HEK293 (cell line): Measurements from ENCODE around the gene ETFBKMT.

ENCODE experiments used
- CTCF ChIA-PET: fragments of 350-600 bp; formaldehyde crosslinking; extraction: SDS; loops from one replicate; lab custom pipeline; 2021; ENCODE audit warnings: antibody characterized with exemption; lab: Yijun Ruan, JAX
- POLR2A ChIA-PET: fragments of 300-600 bp; formaldehyde crosslinking; extraction: SDS; loops from one replicate; lab custom pipeline; 2020; ENCODE audit warnings: antibody characterized with exemption, inconsistent platforms; lab: Yijun Ruan, JAX
- H3K27ac ChIP-seq: fragments of 200-500 bp; sonication (Bioruptor generic); 2 replicates; pipeline ENCODE4 v1.5.1; 2014; ENCODE audit warnings: low read depth, low read length, control low read depth, inconsistent platforms; ENCODE audit errors: extremely low read depth
- H3K36me3 ChIP-seq, 2 experiments: fragments of 200-500 bp in 1 of 2; sonication (Bioruptor generic) in 1 of 2; 1 replicate in 1 of 2; 2 replicates in 1 of 2; pipeline ENCODE4 v1.5.1; 2014 to 2017; ENCODE audit warnings: inconsistent platforms in 2 of 2, low read length in 2 of 2; ENCODE audit not compliant: control insufficient read depth in 2 of 2, insufficient read depth in 1 of 2
- H3K4me1 ChIP-seq: fragments of 200-500 bp; sonication (Bioruptor generic); 2 replicates; pipeline ENCODE4 v1.5.1; 2014; ENCODE audit warnings: mild to moderate bottlenecking, low read length, inconsistent platforms; ENCODE audit not compliant: control insufficient read depth, insufficient read depth
- H3K4me3 ChIP-seq: 2 replicates; pipeline ENCODE4 v1.5.1; 2011; ENCODE audit warnings: low read depth, mild to moderate bottlenecking, control low read depth, low read length, moderate library complexity
- H3K9me3 ChIP-seq: fragments of 200-500 bp; sonication (Bioruptor generic); 2 replicates; pipeline ENCODE4 v1.5.1; 2014; ENCODE audit warnings: low read depth, low read length, inconsistent platforms; ENCODE audit not compliant: control insufficient read depth, insufficient read depth
- KLF16 ChIP-seq: fragments of 450-650 bp; formaldehyde crosslinking; IDR thresholded peaks from 2 replicates; pipeline ENCODE4 v1.5.1; 2017; ENCODE audit warnings: missing biosample characterization, missing genetic modification characterization
- PRDM1 ChIP-seq: fragments of 450-650 bp; formaldehyde crosslinking; IDR thresholded peaks from 2 replicates; pipeline ENCODE4; 2016; ENCODE audit warnings: missing biosample characterization, missing genetic modification characterization
- REPIN1 ChIP-seq: fragments of 450-650 bp; formaldehyde crosslinking; IDR thresholded peaks from 2 replicates; pipeline ENCODE4 v1.5.1; 2017; ENCODE audit warnings: missing biosample characterization, missing genetic modification characterization, low read depth
- SALL2 ChIP-seq: fragments of 450-650 bp; formaldehyde crosslinking; IDR thresholded peaks from 2 replicates; pipeline ENCODE4 v1.5.0; 2017; ENCODE audit warnings: missing biosample characterization, mild to moderate bottlenecking, missing genetic modification characterization, borderline replicate concordance
- SCRT2 ChIP-seq: fragments of 450-650 bp; formaldehyde crosslinking; IDR thresholded peaks from 2 replicates; pipeline ENCODE4 v1.5.1; 2016; ENCODE audit warnings: missing biosample characterization, missing genetic modification characterization
- SP7 ChIP-seq: fragments of 450-650 bp; formaldehyde crosslinking; IDR thresholded peaks from 2 replicates; pipeline ENCODE4 v1.5.1; 2016; ENCODE audit warnings: missing biosample characterization, missing genetic modification characterization
- ZEB2 ChIP-seq: fragments of 450-650 bp; formaldehyde crosslinking; IDR thresholded peaks from 2 replicates; pipeline ENCODE4 v1.5.1; 2016; ENCODE audit warnings: missing biosample characterization, missing genetic modification characterization
- ZNF280D ChIP-seq: fragments of 450-650 bp; formaldehyde crosslinking; IDR thresholded peaks from 2 replicates; pipeline ENCODE4 v1.5.1; 2016; ENCODE audit warnings: missing biosample characterization, missing genetic modification characterization
- ZNF335 ChIP-seq: fragments of 450-650 bp; formaldehyde crosslinking; conservative IDR thresholded peaks from 2 replicates; pipeline ENCODE4 v1.5.1; 2016; ENCODE audit warnings: missing biosample characterization, missing genetic modification characterization
- ZNF354C ChIP-seq: fragments of 450-650 bp; formaldehyde crosslinking; IDR thresholded peaks from 2 replicates; pipeline ENCODE4 v1.5.1; 2016; ENCODE audit warnings: missing biosample characterization, missing genetic modification characterization, low read depth, borderline replicate concordance
- ZNF366 ChIP-seq: fragments of 450-650 bp; formaldehyde crosslinking; conservative IDR thresholded peaks from 2 replicates; pipeline ENCODE4 v1.5.1; 2016; ENCODE audit warnings: missing biosample characterization, missing genetic modification characterization
- ZNF394 ChIP-seq: fragments of 450-650 bp; formaldehyde crosslinking; IDR thresholded peaks from 2 replicates; pipeline ENCODE4 v1.5.1; 2016; ENCODE audit warnings: missing biosample characterization, missing genetic modification characterization, mild to moderate bottlenecking, moderate library complexity, borderline replicate concordance
- ZNF501 ChIP-seq: fragments of 450-650 bp; formaldehyde crosslinking; IDR thresholded peaks from 2 replicates; pipeline ENCODE4 v1.5.1; 2016; ENCODE audit warnings: missing biosample characterization, missing genetic modification characterization
- ZNF514 ChIP-seq: fragments of 450-650 bp; formaldehyde crosslinking; IDR thresholded peaks from 2 replicates; pipeline ENCODE4 v1.5.1; 2016; ENCODE audit warnings: missing biosample characterization, missing genetic modification characterization
- ZNF585B ChIP-seq: fragments of 450-650 bp; formaldehyde crosslinking; IDR thresholded peaks from 2 replicates; pipeline ENCODE4 v1.5.1; 2016; ENCODE audit warnings: missing biosample characterization, missing genetic modification characterization
- ZNF629 ChIP-seq: fragments of 450-650 bp; formaldehyde crosslinking; IDR thresholded peaks from 2 replicates; pipeline ENCODE4 v1.5.1; 2017; ENCODE audit warnings: missing biosample characterization, missing genetic modification characterization
- ZNF776 ChIP-seq: fragments of 450-650 bp; formaldehyde crosslinking; IDR thresholded peaks from 2 replicates; pipeline ENCODE4 v1.5.0; 2017; ENCODE audit warnings: missing biosample characterization, missing genetic modification characterization, borderline replicate concordance
- ZNF792 ChIP-seq: fragments of 450-650 bp; formaldehyde crosslinking; IDR thresholded peaks from 2 replicates; pipeline ENCODE4 v1.5.1; 2016; ENCODE audit warnings: missing biosample characterization, missing genetic modification characterization
- ZXDB ChIP-seq: fragments of 450-650 bp; formaldehyde crosslinking; IDR thresholded peaks from 2 replicates; pipeline ENCODE4 v1.5.1; 2016; ENCODE audit warnings: missing biosample characterization, missing genetic modification characterization
- TF ChIP-seq, protein P1 (sequence below): fragments of 450-650 bp; formaldehyde crosslinking; IDR thresholded peaks from 2 replicates; pipeline ENCODE4 v1.5.1; 2016; ENCODE audit warnings: missing biosample characterization, missing genetic modification characterization, borderline replicate concordance
- TF ChIP-seq, protein P2 (sequence below): fragments of 450-650 bp; formaldehyde crosslinking; IDR thresholded peaks from 2 replicates; pipeline ENCODE4 v1.5.1; 2016; ENCODE audit warnings: missing biosample characterization, missing genetic modification characterization

The ETFBKMT gene

DNA sequence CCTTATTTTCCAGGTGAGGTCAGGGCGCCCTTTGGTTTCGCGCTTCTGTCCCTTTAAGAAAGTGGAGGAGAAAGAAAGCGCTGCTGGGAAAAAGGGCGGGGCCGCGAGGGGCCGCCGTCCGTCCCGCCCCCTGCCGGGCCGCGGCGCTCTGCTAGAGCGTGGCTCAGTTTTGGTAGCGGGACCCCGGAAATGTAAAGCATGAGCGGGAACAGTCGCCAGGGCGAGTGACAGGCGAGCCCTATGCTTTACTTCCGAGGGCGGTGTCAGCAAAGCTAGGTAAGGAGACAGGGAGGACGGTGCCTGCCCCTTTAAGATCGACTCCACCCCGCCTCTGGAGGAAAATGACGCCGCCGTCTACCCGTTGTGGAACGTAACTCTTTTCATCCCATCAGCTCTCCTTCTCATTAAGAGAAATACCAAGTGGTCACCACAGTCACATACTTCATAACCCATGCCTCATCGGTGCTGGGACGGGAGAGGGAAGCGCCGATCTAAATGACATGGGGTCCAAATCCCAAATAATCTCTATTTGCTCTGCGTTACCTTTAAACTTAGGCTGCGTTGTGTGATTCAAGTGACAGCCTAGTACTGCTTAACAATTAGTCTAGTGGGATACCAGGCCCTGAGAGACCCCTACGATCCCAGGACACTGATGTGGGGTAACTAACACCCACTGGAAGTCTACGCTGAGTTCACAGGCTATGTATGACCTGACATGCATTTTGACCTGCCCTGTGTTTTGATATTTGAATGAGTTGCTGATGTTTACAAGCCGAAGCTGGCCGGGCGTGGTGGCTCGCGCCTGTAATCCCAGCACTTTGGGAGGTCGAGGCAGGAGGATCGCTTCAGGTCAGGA, at the start of gene ETFBKMT (continued):
- no peak for TF ChIP-seq ZNF394 (tag by site-specific recombination)
- TF ChIP-seq ZNF514 (tag by site-specific recombination) = no peak
- peak; percentile 85 for TF ChIP-seq ZNF629 (tag by site-specific recombination)
- TF ChIP-seq, protein P1, sequence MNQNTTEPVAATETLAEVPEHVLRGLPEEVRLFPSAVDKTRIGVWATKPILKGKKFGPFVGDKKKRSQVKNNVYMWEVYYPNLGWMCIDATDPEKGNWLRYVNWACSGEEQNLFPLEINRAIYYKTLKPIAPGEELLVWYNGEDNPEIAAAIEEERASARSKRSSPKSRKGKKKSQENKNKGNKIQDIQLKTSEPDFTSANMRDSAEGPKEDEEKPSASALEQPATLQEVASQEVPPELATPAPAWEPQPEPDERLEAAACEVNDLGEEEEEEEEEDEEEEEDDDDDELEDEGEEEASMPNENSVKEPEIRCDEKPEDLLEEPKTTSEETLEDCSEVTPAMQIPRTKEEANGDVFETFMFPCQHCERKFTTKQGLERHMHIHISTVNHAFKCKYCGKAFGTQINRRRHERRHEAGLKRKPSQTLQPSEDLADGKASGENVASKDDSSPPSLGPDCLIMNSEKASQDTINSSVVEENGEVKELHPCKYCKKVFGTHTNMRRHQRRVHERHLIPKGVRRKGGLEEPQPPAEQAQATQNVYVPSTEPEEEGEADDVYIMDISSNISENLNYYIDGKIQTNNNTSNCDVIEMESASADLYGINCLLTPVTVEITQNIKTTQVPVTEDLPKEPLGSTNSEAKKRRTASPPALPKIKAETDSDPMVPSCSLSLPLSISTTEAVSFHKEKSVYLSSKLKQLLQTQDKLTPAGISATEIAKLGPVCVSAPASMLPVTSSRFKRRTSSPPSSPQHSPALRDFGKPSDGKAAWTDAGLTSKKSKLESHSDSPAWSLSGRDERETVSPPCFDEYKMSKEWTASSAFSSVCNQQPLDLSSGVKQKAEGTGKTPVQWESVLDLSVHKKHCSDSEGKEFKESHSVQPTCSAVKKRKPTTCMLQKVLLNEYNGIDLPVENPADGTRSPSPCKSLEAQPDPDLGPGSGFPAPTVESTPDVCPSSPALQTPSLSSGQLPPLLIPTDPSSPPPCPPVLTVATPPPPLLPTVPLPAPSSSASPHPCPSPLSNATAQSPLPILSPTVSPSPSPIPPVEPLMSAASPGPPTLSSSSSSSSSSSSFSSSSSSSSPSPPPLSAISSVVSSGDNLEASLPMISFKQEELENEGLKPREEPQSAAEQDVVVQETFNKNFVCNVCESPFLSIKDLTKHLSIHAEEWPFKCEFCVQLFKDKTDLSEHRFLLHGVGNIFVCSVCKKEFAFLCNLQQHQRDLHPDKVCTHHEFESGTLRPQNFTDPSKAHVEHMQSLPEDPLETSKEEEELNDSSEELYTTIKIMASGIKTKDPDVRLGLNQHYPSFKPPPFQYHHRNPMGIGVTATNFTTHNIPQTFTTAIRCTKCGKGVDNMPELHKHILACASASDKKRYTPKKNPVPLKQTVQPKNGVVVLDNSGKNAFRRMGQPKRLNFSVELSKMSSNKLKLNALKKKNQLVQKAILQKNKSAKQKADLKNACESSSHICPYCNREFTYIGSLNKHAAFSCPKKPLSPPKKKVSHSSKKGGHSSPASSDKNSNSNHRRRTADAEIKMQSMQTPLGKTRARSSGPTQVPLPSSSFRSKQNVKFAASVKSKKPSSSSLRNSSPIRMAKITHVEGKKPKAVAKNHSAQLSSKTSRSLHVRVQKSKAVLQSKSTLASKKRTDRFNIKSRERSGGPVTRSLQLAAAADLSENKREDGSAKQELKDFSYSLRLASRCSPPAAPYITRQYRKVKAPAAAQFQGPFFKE (tag by site-specific recombination) = no peak
- TF ChIP-seq ZNF776 (tag by site-specific recombination) = no peak
- TF ChIP-seq, protein P2, sequence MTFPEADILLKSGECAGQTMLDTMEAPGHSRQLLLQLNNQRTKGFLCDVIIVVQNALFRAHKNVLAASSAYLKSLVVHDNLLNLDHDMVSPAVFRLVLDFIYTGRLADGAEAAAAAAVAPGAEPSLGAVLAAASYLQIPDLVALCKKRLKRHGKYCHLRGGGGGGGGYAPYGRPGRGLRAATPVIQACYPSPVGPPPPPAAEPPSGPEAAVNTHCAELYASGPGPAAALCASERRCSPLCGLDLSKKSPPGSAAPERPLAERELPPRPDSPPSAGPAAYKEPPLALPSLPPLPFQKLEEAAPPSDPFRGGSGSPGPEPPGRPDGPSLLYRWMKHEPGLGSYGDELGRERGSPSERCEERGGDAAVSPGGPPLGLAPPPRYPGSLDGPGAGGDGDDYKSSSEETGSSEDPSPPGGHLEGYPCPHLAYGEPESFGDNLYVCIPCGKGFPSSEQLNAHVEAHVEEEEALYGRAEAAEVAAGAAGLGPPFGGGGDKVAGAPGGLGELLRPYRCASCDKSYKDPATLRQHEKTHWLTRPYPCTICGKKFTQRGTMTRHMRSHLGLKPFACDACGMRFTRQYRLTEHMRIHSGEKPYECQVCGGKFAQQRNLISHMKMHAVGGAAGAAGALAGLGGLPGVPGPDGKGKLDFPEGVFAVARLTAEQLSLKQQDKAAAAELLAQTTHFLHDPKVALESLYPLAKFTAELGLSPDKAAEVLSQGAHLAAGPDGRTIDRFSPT (tag by site-specific recombination) = no peak
- TF ChIP-seq ZNF354C (tag by site-specific recombination) = no peak
- TF ChIP-seq ZNF501 (tag by site-specific recombination) = 0 out of 2 replicates have a peak, but pooled peaks have one; percentile 48
- peak; percentile 70 for TF ChIP-seq ZXDB (tag by site-specific recombination)
- TF ChIP-seq SP7 (tag by site-specific recombination) = peak; percentile 68
- TF ChIP-seq ZEB2 (tag by site-specific recombination) = peak; percentile 67
- no peak for TF ChIP-seq REPIN1 (tag by site-specific recombination)
- no peak for TF ChIP-seq ZNF792 (tag by site-specific recombination)
- TF ChIP-seq ZNF335 (tag by site-specific recombination) = peak; percentile 97

DNA sequence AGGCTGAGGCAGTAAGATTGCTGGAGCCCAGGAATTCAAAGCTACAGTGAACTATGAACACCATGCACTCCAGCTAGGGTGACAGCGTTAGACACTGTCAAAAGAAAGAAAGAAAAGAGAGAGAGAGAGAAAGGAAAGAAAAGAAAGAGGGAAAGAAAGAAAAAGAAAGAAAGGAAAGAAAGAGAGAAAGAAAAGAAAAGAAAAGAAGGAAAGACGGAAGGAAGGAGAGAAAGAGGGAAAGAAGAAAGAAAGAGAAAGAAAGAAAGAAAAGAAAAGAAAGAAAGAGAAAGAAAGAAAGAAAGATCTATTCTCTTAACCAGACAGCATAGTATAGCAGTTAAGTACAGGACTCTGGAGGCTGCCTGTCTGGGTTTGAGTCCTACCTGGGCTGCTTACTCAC, 46.7 kb upstream of the ETFBKMT start:
- Histone ChIP-seq H3K4me1 (no peaks in the 10 kb centered on the region), H3K36me3 (no peaks in the 10 kb centered on the region), H3K9me3 (no peaks in the 10 kb centered on the region), H3K27ac (no peak overlapping the region), H3K4me3 (no peak overlapping the region)
- ChIA-PET CTCF (interaction anchor here (0.7 kb wide), 1 partner anchor 93 kb away, joined by 3 read pairs; no protein-coding TSS in a partner anchor), POLR2A (no interaction called here)
- TF ChIP-seq ZNF366 (tag by site-specific recombination) (peak; percentile 90), PRDM1 (peak; percentile 83), ZNF585B (tag by site-specific recombination) (no peak), ZNF280D (tag by site-specific recombination) (no peak), SCRT2 (no peak), KLF16 (tag by site-specific recombination) (no peak), SALL2 (no peak)
